AG04449 (cell line): Measurements from ENCODE around the gene ARMC2.

ENCODE experiments used
- CTCF ChIA-PET: fragments of 350-600 bp; formaldehyde crosslinking; extraction: SDS; loops from one replicate; lab custom pipeline; 2021; ENCODE audit warnings: antibody characterized with exemption; lab: Yijun Ruan, JAX
- POLR2A ChIA-PET: fragments of 400-600, 350-600 bp; formaldehyde crosslinking; extraction: SDS; loops from one replicate; lab custom pipeline; 2020; ENCODE audit warnings: antibody characterized with exemption, inconsistent platforms; lab: Yijun Ruan, JAX
- DNase-seq: peaks from one replicate; pipeline ENCODE4 v3.0.0-alpha.2; 2010; ENCODE audit warnings: low read depth, low spot score
- H3K4me3 ChIP-seq: 2 replicates; pipeline ENCODE4 v1.5.1; 2011; ENCODE audit warnings: low read depth, mild to moderate bottlenecking, control low read depth, low read length
- CTCF ChIP-seq: IDR thresholded peaks from one replicate; pipeline ENCODE4 v1.5.1; 2011; ENCODE audit warnings: mild to moderate bottlenecking, moderate library complexity, low read length, control low read depth, inconsistent platforms; ENCODE audit not compliant: insufficient read depth; ENCODE audit errors: missing control alignments

Gene ARMC2

GRCh38 chr6:109014606-109015005 is 166.4 kb downstream of the ARMC2 start:
- no peak overlapping the region for H3K4me3 ChIP-seq
- no peak for TF ChIP-seq CTCF
- ChIA-PET CTCF (interaction anchor here (0.9 kb wide), 1 partner anchor 473 kb away, joined by 3 read pairs; no protein-coding TSS in a partner anchor), POLR2A (no interaction called here)
- DNase-seq, result no peak

GRCh38 chr6:109015176-109015575 is 167.0 kb downstream of the ARMC2 start:
- DNase-seq, result no peak
- no peak for TF ChIP-seq CTCF
- H3K4me3 ChIP-seq, result no peak overlapping the region
- POLR2A ChIA-PET, result no interaction called here
- CTCF ChIA-PET, result interaction anchor here (0.9 kb wide), 1 partner anchor 473 kb away, joined by 3 read pairs; no protein-coding TSS in a partner anchor

- CTCF ChIA-PET, result no interaction called here
- no peak for DNase-seq
- no peak for TF ChIP-seq CTCF
- H3K4me3 ChIP-seq, result no peak overlapping the region
- POLR2A ChIA-PET, result no interaction called here
These were observed 171.7 kb downstream of the ARMC2 start for GRCh38 chr6:109019911-109020310.

- ChIA-PET CTCF (interaction anchor here (0.9 to 1.2 kb wide), 2 partner anchors 8 to 481 kb away, joined by 3 read pairs; no protein-coding TSS in a partner anchor), POLR2A (no interaction called here)
- no peak overlapping the region for H3K4me3 ChIP-seq
- TF ChIP-seq CTCF, result no peak
- no peak for DNase-seq
These were observed 173.6 kb downstream of the ARMC2 start for GRCh38 chr6:109021870-109022269.

GRCh38 chr6:109023356-109023925 is 175.2 kb downstream of the ARMC2 start:
- no peak overlapping the region for H3K4me3 ChIP-seq
- ChIA-PET POLR2A (no interaction called here), CTCF (no interaction called here)
- DNase-seq, result no peak
- TF ChIP-seq CTCF, result no peak
